HG03196 (cell line): ENCODE measurements around the gene CAMTA1.

Source experiments
- ATAC-seq: cut with Tn5 transposase; IDR thresholded peaks from one replicate; pipeline ENCODE4 v1.9.1; 2021; ENCODE audit not compliant: unreplicated experiment

Gene CAMTA1

GRCh38 chr1:7515904-7516303 is 730.6 kb downstream of the CAMTA1 start:
- no peak for ATAC-seq

GRCh38 chr1:7516341-7516740 is 731.1 kb downstream of the CAMTA1 start:
- no peak for ATAC-seq

- no peak for ATAC-seq
Measured at GRCh38 chr1:7516929-7517328, 731.7 kb downstream of the CAMTA1 start.

- ATAC-seq, result no peak
Measured at GRCh38 chr1:7517611-7518330, 732.5 kb downstream of the CAMTA1 start.

GRCh38 chr1:7518411-7518810 is 733.2 kb downstream of the CAMTA1 start:
- ATAC-seq, result no peak

- ATAC-seq, result no peak
Measured at GRCh38 chr1:7519181-7519860, 734.1 kb downstream of the CAMTA1 start.

- ATAC-seq, result no peak
Measured at GRCh38 chr1:7519861-7520395, 734.7 kb downstream of the CAMTA1 start.

- no peak for ATAC-seq
Measured at GRCh38 chr1:7520496-7520895, 735.2 kb downstream of the CAMTA1 start.

GRCh38 chr1:7524341-7525337 is 739.4 kb downstream of the CAMTA1 start:
- no peak for ATAC-seq

- no peak for ATAC-seq
Measured at GRCh38 chr1:7525338-7526063, 740.2 kb downstream of the CAMTA1 start.

GRCh38 chr1:7526196-7526866 is 741.1 kb downstream of the CAMTA1 start:
- no peak for ATAC-seq

GRCh38 chr1:7526867-7527732 is 741.8 kb downstream of the CAMTA1 start:
- ATAC-seq, result no peak

- ATAC-seq, result no peak
Measured at GRCh38 chr1:7527733-7528045, 742.4 kb downstream of the CAMTA1 start.

GRCh38 chr1:7528386-7529198 is 743.3 kb downstream of the CAMTA1 start:
- ATAC-seq, result no peak

GRCh38 chr1:7529917-7530316 is 744.7 kb downstream of the CAMTA1 start:
- no peak for ATAC-seq

GRCh38 chr1:7531562-7532340 is 746.5 kb downstream of the CAMTA1 start:
- no peak for ATAC-seq

- no peak for ATAC-seq
Measured at GRCh38 chr1:7533006-7533405, 747.8 kb downstream of the CAMTA1 start.
